ENCODE results near the gene HPN.

Gene HPN

GRCh38 chr19:35065574-35065973, 24.1 kb downstream of the HPN start:
- DNase-seq: no peak

GRCh38 chr19:35066121-35066520, 24.6 kb downstream of the HPN start:
- no peak for DNase-seq

GRCh38 chr19:35066691-35067563, 25.4 kb downstream of the HPN start:
- peak; percentile 31 for DNase-seq

GRCh38 chr19:35068941-35069634, 27.6 kb downstream of the HPN start:
- DNase-seq: no peak

GRCh38 chr19:35069696-35070095, 28.2 kb downstream of the HPN start:
- DNase-seq: no peak

GRCh38 chr19:35070471-35070870, 28.9 kb downstream of the HPN start:
- no peak for DNase-seq

- DNase-seq: no peak
Measured at GRCh38 chr19:35073516-35073915, 32.0 kb downstream of the HPN start.

- DNase-seq: no peak
Measured at GRCh38 chr19:35073941-35074340, 32.4 kb downstream of the HPN start.

GRCh38 chr19:35074426-35075201, 33.1 kb downstream of the HPN start:
- DNase-seq: no peak

- no peak for DNase-seq
Measured at GRCh38 chr19:35075202-35076025, 33.9 kb downstream of the HPN start.

- DNase-seq: no peak
Measured at GRCh38 chr19:35076026-35076370, 34.5 kb downstream of the HPN start.

- DNase-seq: no peak
Measured at GRCh38 chr19:35076657-35077056, 35.1 kb downstream of the HPN start.

- DNase-seq: no peak
Measured at GRCh38 chr19:35077411-35078223, 36.1 kb downstream of the HPN start.

GRCh38 chr19:35079826-35080225, 38.3 kb downstream of the HPN start:
- no peak for DNase-seq

- DNase-seq: no peak
Measured at GRCh38 chr19:35080613-35081170, 39.2 kb downstream of the HPN start.

GRCh38 chr19:35081201-35081600, 39.7 kb downstream of the HPN start:
- no peak for DNase-seq

- DNase-seq: no peak
Measured at GRCh38 chr19:35083691-35084508, 42.4 kb downstream of the HPN start.

GRCh38 chr19:35084509-35084762, 42.9 kb downstream of the HPN start:
- no peak for DNase-seq

GRCh38 chr19:35085947-35086346, 44.4 kb downstream of the HPN start:
- no peak for DNase-seq

GRCh38 chr19:35086455-35086854, 44.9 kb downstream of the HPN start:
- DNase-seq: no peak

- DNase-seq: no peak
Measured at GRCh38 chr19:35087393-35087792, 45.9 kb downstream of the HPN start.
